Stimulated activated CD4-positive, alpha-beta T cell treated with anti-CD3 and anti-CD28 coated beads, Interleukin-12 subunit alpha, Interleukin-12 subunit beta, amount 100 ng/mL, for 24 hours (primary cell): Measurements from ENCODE around the gene LDLRAP1.
A peak's percentile ranks its signal among the peaks of the same experiment; 100 is the strongest.

Experiments
- DNase-seq, 2 experiments: peaks; one replicate each; pipeline ENCODE4 v3.0.0-alpha.2; 2020; ENCODE audit warnings: low read depth in 2 of 2

LDLRAP1 gene

DNA sequence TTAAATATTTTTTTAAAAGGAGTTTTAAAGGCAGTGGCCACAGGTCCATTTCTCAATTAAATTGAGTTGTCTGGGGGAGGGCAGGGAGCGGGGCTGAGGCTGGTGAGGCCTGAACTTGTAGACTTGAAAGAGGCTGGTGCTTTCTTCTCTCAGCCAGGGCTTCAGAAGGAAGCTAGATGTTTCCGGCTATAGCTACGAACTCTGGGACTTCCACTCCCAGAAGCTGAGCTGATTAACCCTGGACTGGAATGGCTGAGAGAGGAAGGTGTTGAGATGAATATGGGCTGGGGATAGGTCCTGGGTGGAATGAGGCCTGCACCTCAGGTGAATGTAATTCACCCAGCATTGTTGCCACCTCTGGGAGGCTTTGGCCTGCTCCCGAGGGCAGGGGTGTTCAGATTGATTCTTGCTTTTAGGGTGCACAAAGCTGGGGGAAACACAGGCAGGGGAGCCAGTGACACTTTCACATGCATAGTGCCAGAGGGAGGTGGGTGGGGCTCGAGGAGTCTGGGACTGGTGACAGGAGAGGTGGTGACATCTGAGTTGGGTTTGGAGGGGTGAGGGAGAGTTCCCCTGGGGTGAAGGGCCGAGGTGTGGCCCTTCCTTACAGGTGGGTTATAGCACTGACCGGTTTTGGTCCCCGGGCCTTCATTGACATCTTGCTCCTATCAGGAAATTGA, 18.2 kb downstream of the LDLRAP1 start:
- no peak for DNase-seq

DNA sequence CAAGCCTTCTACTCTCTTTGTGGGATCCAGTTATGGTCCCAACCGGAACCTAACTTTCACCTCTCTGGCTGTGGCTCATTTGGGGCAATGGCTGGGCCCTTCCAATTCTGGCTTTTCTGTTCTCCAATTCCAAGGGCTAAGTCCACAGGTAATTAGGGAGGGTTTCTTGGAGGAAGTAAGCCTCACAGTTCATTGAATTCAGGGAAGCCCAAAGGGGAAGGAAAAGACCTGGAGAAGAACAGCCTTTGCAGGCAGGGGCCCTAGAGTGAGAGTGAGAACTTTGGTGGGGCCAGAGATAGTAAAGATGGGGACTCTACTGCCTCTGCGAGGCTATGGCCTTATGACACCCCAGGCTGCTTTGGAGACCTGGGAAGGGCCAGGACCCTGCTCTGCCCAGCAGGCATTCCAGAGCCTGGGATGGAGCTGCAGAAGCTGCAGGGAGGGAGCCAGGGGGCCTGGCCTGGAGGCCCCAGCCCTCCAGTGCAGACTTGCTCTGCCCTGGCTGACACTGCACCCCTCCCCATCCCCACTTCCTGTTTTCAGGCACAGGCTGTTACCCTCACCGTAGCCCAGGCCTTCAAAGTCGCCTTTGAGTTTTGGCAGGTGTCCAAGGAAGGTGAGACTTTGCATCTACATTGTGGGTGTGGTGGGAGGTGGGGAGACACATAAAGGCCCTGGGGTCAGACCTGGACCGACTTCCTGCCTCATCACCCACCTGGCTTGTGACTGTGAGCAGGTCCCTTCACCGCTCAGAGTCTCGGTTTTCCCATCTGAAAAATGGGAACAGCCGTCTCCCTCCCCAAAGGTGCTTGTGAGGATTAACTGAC, 18.9 kb downstream of the LDLRAP1 start:
- peak in 1 of 2 experiments; percentile 38 for DNase-seq

DNA sequence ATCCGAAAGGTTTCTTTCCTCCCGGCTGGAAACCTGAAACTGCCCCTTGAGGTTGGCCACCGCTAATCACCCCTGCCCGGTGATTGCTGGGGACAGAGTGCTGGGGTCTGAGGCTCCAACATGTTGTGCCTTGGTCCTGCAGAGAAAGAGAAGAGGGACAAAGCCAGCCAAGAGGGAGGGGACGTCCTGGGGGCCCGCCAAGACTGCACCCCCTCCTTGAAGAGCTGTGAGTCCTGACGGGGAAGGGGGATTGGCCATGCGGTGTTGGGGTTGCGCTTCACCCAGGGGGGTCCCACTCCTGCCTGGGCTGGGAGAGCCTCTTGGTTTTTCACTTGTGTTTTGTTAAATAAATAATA, 19.5 kb downstream of the LDLRAP1 start:
- no peak for DNase-seq

DNA sequence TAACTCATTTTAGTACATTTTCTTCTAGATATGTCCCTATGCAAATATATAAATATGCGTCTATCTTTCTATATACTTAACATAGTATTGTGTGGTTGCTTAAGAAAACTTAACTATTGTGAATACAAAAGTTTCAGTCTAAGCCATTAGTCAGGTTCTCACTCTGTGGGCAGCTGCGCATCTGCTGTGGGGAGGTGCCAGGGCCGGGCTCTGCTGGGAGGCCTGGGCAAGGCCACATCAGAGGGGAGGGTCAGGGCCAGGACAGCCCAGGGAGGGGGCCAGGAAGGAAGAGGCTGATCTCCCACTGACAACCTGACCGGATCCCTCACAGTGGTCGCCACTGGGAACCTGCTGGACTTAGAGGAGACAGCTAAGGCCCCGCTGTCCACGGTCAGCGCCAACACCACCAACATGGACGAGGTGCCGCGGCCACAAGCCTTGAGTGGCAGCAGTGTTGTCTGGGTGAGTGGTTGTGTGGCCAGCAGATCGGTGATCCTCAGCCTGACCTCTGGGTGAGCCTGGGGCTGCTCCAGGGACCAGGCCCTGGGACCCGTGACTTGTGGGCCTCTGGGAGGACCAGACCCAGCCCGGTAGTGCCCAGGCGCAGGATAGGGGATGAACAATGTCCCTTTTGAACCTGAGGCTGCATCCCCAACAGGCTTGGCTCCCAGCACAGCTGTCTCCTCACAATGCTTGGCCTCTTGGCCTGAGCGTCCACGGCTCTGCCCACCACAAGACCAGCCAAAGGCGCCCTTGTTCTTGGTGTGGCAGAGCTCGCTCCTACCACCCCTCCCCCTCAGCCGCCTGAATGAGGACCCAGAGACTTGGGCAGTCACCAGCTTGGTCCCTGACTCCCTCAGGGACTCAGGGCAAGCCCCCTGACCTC, 20.2 kb downstream of the LDLRAP1 start:
- no peak for DNase-seq

DNA sequence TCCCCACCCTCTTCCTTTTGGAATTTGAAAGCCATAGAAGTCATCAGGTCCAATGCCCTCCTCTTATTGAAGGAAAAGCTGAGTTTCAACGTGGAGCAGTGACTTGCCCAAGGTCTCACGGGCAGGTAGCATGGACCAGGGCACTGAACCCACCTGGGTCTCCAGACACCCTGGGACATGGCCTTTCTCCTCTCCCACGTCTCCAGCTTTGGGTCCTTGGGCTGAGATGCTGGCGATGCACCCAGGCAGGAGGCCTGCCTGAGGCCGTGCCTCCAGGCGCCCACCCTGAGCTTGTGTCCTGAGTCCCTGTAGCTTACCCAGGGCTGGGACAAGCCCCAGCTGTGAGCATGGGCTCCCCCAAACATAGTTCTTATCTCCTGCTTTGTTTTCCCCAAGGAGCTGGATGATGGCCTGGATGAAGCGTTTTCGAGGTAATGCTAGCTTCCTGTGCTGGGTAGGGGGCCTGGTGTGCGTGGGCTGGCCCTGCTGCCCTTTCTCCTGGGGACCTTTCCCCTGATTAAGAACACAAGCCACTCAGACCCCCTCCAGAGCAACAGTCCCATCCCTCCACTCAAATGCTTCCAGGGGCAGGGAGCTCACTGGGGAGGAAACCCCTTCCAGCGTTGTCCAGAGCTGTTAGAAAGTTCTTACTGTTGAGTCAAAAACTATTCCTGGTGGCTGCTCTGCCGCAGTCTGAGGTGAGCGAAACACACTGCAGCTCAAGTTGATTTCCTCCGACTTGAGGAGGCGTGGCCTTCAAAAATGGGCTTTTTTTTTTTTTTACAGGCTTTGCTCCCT, 21.6 kb downstream of the LDLRAP1 start:
- no peak for DNase-seq

DNA sequence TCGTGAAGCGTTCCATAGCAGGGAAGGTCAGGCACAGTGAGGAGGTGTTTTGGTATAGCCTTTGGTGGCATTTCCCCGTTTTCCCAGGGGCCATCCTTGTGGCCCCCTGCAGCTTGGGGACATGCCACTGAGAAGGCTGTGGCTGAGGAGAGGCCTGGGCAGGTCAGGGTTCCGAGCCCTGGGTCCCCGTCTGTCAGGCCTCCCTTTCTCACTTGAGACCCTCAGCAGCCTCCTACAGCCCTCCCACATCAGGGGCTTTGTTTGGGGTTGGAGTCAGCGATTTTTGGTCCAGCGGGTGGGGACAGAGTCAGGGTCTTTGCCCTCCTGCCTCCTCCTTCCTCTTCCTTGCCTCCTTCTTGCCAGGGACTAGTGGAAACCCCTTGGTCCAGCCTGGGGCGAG, 22.2 kb downstream of the LDLRAP1 start:
- no peak for DNase-seq

DNA sequence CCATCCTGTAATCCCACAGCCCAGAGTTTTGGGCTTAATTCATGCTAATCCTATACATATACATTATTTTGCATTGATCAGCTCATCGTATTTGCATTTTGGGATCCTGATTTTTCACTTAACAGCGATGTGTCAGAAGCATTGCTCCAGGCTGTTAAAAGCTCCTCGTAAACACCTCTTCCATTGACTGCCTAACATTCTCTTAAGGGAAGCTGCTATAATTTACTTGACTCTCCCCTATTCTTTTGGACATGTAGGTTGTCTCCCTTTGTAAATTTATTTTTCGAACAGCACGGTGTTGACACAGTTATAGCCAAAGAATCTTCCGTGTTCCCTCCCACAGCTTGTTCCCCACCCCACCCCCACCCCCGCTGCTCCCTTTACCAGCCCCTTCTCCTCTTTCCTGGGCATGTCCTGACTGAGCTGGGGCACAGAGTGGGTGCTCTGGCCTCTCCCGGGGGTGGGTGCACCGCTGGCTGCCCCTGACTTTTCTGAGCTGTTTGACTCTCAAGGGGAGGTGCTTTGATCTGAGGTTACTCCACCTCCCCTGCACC, 22.8 kb downstream of the LDLRAP1 start:
- DNase-seq: no peak

DNA sequence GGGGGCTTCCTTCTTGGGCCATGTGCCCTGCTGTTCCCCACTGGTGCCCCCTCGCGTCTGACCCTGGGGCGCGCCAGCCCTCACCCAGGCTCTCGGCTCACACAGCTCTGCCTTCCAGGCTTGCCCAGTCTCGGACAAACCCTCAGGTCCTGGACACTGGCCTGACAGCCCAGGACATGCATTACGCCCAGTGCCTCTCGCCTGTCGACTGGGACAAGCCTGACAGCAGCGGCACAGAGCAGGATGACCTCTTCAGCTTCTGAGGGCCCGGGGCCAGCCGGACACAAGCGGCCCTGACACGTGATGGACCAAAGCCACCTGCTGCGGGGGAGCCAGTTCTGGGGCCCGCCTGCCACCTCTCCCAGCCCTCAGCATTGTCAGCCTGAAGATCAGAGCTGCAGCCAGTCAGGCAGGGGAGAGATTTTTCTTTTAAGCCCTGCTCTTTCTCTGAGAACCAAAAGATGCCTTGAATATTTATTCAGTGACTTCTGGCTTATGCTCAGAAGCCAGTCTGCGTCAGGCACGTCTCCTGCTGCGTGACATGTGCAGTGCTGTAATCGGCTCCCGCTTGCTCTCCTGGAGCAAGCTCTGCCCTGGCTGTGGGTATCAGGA, 23.4 kb downstream of the LDLRAP1 start:
- no peak for DNase-seq

DNA sequence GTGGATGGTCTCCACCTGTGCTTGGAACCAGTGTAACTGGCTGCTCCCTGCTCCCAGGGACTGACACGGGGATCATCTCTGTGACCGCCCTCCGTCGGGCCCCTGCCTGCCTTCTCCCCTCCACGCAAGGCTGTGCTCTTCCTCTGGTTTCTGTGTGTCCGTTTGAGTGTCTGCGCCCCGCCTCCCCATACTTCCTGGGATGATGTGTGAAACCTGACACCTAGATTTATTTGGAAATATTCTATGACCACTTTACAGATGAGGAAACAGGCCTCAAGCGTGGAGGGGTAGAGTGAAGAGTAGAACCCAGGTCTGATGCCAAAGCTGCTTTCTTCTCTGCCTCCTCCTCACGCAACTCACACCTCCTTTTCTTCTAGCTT, 24.3 kb downstream of the LDLRAP1 start:
- DNase-seq: no peak

DNA sequence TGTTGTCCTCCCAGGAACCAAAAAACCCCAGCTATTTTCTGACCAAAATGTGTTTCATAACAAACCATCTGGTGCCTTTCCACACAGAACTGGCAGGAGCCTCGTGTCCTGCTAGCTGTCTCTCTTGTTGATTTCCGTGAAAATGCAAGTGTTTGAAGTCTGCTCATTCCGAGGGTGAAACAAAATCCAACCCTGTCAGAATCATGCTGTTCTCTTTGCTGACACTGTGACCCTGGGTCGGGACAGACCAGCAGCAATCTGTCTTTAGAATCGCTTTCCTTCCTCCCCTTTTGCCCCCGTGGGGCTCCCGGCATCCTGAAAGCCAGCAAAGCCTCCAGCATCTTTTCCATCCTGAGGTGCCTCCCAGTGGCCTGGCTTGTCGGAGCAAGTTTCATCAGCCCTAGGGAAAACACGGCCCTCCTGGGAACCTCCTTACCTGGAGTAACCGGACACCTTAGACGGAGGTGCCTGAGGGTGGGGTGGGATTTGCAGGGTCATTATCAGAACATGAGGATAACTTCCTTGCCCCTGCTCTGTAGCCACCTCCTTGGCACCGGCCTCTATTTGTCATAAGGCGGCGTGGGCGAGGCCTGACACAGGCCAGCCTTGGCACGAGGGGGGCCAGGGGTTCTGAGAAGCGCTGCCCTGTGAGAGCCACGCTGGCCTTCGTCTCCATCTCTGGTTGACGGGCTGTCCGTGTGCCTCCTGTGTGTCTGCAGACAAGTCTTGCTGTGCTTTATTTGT, 24.9 kb downstream of the LDLRAP1 start:
- no peak for DNase-seq

DNA sequence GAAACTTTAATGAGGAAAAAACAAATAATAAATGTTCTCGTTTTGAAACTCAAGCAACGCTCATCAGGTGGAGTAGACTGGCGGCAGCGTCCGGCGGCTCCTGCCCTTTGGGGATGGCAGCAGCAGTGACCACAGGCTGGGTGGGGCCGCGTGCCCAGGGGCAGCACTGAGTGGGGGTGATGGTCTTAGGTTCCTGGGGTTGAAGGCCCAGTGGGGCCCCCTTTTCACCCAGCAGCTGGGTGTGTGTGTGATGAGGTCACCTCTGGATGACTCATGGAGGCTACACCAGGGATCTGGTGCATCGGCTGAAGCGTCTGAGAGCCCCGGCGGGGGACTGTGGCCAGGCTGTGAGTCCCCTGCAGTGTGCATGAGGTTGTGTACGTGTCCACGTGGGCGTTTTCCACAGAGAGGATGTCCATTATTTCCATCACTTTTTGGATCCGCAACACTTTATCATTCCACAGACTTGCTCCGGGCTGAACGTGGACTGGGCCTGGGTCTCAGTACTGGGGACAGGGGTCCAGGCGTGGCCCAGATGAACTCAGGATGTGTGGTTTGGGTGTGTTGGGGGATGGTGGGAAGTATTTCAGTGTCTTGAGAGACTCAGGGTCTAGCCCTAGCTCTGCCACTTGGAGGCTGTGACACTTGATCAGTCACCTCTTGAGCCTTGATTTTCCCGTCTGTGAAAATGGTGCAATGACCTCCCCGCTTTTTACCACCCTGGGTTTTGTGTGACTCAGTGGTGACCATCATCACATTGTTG, 25.6 kb downstream of the LDLRAP1 start:
- no peak for DNase-seq

DNA sequence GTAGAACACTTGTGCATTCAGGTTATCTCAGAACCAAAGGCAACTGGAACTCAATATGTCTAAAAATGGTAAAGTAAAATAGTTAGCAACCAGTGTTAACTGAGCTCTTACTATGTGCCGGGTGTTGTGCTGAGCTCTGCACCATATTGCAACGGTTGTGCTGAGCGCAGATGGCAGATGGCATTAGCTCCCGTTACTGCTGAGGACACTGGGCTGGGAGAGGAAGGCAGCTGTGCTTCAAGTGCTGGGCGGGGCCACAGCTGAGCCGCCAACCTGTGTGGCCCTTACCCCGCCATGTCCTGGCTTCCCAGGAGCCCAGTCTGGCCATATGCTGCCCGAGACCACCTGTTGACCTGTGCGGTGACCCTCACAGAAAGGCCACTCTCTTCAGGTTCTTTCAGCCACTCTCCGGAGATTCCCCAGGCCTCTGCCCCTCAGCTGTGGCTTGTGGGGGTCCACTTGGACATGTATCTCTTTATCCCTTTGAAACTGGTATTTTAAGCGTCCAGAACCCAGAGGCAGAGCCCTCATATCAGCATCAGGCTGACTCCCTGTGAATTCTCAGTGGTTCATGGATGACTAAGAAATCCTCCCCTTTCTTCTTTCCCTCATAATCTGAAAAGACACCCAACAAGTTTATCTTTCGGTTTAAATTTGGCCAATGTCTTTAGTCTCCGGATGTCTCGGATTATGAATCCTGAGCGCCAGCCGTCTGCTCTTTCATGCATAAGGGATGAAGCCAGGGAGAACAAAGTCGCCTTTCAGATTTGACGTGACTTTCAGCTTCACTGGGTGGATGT, 26.4 kb downstream of the LDLRAP1 start:
- DNase-seq: no peak

DNA sequence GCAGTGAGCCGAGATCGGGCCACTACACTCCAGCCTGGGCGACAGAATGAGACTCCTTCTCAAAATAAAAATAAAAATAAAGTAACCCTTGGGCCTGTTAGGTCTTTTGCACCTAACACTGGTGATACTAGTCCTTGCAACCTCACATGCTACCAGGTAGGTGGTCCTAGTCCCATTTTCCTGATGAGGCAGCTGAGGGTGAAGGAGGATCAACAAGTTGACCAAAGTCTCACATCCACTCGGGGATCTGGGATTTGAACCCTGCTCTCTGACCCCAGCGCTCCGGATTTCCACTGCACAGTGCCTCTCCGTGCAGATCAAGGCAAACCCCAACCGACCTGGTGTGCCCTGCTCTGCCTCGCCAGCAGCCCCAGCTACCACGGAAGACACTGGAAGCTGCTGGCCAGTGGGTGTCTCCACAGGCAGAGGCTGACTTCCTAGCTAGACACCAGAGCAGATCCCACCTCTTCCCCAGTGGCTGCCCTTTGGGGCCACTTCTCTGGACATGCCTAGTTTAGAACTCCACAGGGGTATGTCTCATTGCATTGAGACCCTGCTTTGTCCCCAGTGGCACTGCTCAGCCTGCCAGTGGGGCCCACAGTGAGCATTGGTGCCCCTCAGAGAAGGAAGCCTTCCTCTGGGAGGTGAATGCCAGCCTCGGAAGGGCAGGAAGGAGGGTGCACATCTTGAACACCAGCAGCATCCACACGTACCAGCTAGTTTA, 27.6 kb downstream of the LDLRAP1 start:
- DNase-seq: no peak

DNA sequence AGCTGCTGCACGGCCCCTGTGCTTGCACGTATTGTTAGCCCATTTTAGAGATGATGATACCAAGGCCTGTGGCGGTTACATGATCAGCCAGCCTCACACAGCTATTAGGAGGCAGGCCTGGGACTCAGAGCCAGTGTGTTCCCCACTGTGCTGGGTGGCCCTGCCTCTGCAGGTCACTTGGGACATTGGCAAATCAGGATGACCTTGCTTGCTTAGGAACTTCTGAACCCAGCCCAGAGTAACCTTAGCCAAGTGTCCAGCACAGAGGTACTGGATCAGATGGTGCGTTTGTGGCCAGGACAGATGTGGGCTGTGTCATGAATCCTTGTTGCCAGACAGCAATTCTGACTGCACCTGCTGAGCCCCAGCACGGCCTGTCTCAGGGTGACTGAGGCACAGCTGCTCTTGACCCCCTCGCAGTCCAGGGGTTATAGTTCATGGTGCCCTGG, 28.1 kb downstream of the LDLRAP1 start:
- DNase-seq: no peak

DNA sequence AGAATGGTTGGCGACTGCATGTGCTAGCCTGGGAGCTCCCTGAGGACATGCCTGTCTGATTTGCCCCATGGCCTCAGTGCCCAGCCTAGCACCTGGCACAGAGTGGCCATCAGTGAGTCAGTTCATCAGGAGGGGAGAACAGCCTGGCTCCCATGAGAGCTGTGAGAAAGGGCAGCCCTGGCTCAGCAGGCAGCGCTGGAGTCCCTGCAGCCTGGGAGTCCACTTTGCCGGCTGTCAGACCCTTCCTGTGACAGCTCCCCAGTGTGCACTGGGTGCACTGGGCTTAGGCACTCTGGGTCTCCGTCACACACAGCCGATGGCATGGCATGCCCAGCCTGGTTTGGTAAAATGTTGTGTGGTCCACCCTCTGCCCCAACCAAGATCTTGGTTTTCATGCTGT, 28.7 kb downstream of the LDLRAP1 start:
- no peak for DNase-seq

DNA sequence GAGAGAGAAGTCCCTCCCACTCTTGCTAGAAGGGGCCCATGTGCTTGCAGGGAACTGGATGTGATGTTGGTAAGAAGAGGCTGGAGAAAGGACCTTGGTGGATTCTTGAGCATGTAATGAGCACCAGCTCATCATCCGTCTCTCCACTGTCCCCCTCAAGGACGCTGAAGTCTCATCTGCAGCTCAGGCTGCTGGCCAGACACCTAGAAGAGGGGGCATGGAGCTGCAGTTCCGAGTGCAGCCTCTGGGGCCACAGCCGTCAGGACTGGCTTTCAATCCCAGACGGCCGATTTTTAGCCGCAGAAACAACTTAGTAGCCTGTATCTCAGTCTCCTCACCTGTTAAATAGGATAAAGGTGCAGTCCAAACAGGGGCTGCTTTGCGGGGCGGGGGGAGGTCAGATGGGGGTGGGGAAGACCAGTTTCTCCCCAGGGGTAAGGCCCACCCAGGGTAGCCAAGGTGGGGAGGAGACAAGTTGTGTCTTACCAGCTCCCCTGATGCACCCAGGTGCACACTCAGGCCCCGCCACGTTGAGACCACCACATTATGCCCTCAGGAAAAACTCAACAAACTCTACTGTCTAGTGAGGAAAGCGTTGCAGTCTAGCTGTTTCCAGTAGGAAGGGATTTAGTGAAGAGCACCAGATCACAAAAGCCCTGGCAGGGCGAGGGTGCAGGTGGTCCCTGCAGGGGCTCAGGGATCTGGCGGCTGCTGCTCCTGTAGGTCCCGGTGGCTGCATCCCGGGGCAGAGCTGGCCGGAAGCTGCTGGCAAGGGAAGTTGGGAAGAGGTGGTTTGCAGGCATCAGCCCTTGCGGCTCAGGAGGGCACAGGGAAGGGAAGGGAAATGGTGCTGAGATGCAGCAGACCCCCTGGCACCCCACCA, 29.5 kb downstream of the LDLRAP1 start:
- DNase-seq: peak in 1 of 2 experiments; percentile 32

DNA sequence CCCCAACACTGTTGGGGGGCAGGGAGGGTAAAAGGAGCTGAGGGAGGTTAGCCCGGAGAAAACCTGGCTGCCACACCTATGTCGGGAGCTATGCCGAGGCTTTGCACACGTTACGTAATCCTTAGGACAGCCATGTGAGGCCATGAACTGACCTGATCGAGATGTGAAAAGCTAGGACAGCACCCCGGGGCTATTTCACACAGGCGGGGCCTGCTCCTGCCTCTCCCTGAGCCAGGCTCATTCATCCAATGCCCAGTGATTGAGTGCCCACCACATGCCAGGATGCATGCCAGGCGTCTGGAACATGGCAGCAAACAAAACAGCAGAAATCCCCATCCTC, 30.2 kb downstream of the LDLRAP1 start:
- no peak for DNase-seq
